SU-DHL-6 (cell line): ENCODE data around the gene WDR44.

Experiments
- H2AFZ ChIP-seq: fragments of 200-600 bp; sonication (generic); 2 replicates; pipeline ENCODE4 v1.6.1; 2014; ENCODE audit warnings: low read depth, mild to moderate bottlenecking, moderate library complexity, mixed read lengths, antibody characterized with exemption, low read length; ENCODE audit not compliant: severe bottlenecking
- H3F3A ChIP-seq: fragments of 200-600 bp; shearing (Covaris generic); 2 replicates; pipeline ENCODE4 v1.6.0; 2016; ENCODE audit warnings: antibody characterized with exemption, mild to moderate bottlenecking; ENCODE audit not compliant: insufficient read depth
- H3K27ac ChIP-seq: fragments of 200-600 bp; sonication (generic); 2 replicates; pipeline ENCODE4 v1.5.1; 2016; ENCODE audit warnings: low read depth, mild to moderate bottlenecking, low read length, moderate library complexity, mixed read lengths
- H3K27me3 ChIP-seq: fragments of 200-600 bp; sonication (generic), shearing (Covaris generic); 2 replicates; pipeline ENCODE4 v1.6.0; 2014; ENCODE audit warnings: mild to moderate bottlenecking, low read length
- H3K36me3 ChIP-seq: fragments of 200-600 bp; sonication (generic); 2 replicates; pipeline ENCODE4 v1.6.1; 2014; ENCODE audit warnings: mild to moderate bottlenecking, low read length, mixed read lengths
- H3K4me2 ChIP-seq: fragments of 300-600, 200-600 bp; shearing (Covaris generic), sonication (generic); 2 replicates; pipeline ENCODE4 v1.6.0; 2014; ENCODE audit warnings: low read length, low read depth, mild to moderate bottlenecking; ENCODE audit not compliant: poor library complexity, severe bottlenecking
- H3K4me3 ChIP-seq: fragments of 200-600 bp; sonication (generic); 2 replicates; pipeline ENCODE4 v1.5.1; 2014; ENCODE audit warnings: antibody characterized with exemption, low read length, mild to moderate bottlenecking, mixed read lengths; ENCODE audit not compliant: insufficient read depth, poor library complexity, severe bottlenecking
- H3K79me2 ChIP-seq: fragments of 200-600 bp; sonication (generic); 2 replicates; pipeline ENCODE4 v1.6.1; 2014; ENCODE audit warnings: mild to moderate bottlenecking, low read length, moderate library complexity; ENCODE audit not compliant: insufficient read depth
- H3K9ac ChIP-seq: fragments of 200-600 bp; sonication (generic); 2 replicates; pipeline ENCODE4 v1.7.0; 2014; ENCODE audit warnings: mild to moderate bottlenecking, low read length
- H3K9me2 ChIP-seq: fragments of 200-600 bp; sonication (generic); replicated peaks from 2 replicates; pipeline ENCODE4 v1.6.1; 2014; ENCODE audit warnings: low read length; ENCODE audit not compliant: insufficient read depth
- H3K9me3 ChIP-seq: fragments of 200-600 bp; sonication (generic); 2 replicates; pipeline ENCODE4 v1.6.1; 2014; ENCODE audit warnings: low read length, mixed read lengths; ENCODE audit not compliant: insufficient read depth
- H4K20me1 ChIP-seq: fragments of 200-600 bp; sonication (generic); 2 replicates; pipeline ENCODE4 v1.6.1; 2014; ENCODE audit warnings: low read depth, mild to moderate bottlenecking, antibody characterized with exemption, low read length, moderate library complexity, mixed read lengths
- CTCF ChIP-seq: fragments of 200-600 bp; sonication (generic); IDR thresholded peaks from one replicate; pipeline ENCODE4 v1.5.1; 2017; ENCODE audit warnings: antibody characterized with exemption, mild to moderate bottlenecking, low read length, moderate library complexity; ENCODE audit not compliant: insufficient read depth, poor library complexity, severe bottlenecking
- EZH2phosphoT487 ChIP-seq: fragments of 200-600 bp; sonication (generic), shearing (Covaris generic); conservative IDR thresholded peaks from 2 replicates; pipeline ENCODE4 v1.6.1; 2018; ENCODE audit warnings: mild to moderate bottlenecking, antibody characterized with exemption, low read length, moderate library complexity, mixed read lengths

WDR44 gene

GRCh38 chrX:118373538-118373937 is 27.6 kb downstream of the WDR44 start:
- H3K4me2 ChIP-seq: no peak overlapping the region
- no peak overlapping the region for H3K9ac ChIP-seq
- H4K20me1 ChIP-seq: no peaks in the 10 kb centered on the region
- H3F3A ChIP-seq: no peaks in the 10 kb centered on the region
- no peaks in the 10 kb centered on the region for H3K36me3 ChIP-seq
- no peaks in the 10 kb centered on the region for H3K79me2 ChIP-seq
- H3K4me3 ChIP-seq: no peak overlapping the region
- TF ChIP-seq EZH2phosphoT487 (no peak), CTCF (no peak)
- no peaks in the 10 kb centered on the region for H3K9me3 ChIP-seq
- H2AFZ ChIP-seq: no peak overlapping the region
- H3K9me2 ChIP-seq: no peaks in the 10 kb centered on the region
- H3K27me3 ChIP-seq: no peaks in the 10 kb centered on the region
- H3K27ac ChIP-seq: no peak overlapping the region

GRCh38 chrX:118383120-118383519 is 37.2 kb downstream of the WDR44 start:
- no peaks in the 10 kb centered on the region for H3K36me3 ChIP-seq
- no peaks in the 10 kb centered on the region for H3K9me3 ChIP-seq
- no peak overlapping the region for H2AFZ ChIP-seq
- H4K20me1 ChIP-seq: no peaks in the 10 kb centered on the region
- H3K9ac ChIP-seq: no peak overlapping the region
- no peaks in the 10 kb centered on the region for H3F3A ChIP-seq
- H3K27ac ChIP-seq: no peak overlapping the region
- no peaks in the 10 kb centered on the region for H3K9me2 ChIP-seq
- no peak overlapping the region for H3K4me2 ChIP-seq
- no peaks in the 10 kb centered on the region for H3K27me3 ChIP-seq
- H3K79me2 ChIP-seq: no peaks in the 10 kb centered on the region
- no peak overlapping the region for H3K4me3 ChIP-seq
- TF ChIP-seq EZH2phosphoT487 (no peak), CTCF (no peak)

GRCh38 chrX:118392716-118393115 is 46.8 kb downstream of the WDR44 start:
- no peaks in the 10 kb centered on the region for H3K9me2 ChIP-seq
- no peak overlapping the region for H3K4me2 ChIP-seq
- no peaks in the 10 kb centered on the region for H3K79me2 ChIP-seq
- H3K27me3 ChIP-seq: no peaks in the 10 kb centered on the region
- no peaks in the 10 kb centered on the region for H3F3A ChIP-seq
- H3K4me3 ChIP-seq: no peak overlapping the region
- no peak for TF ChIP-seq CTCF
- TF ChIP-seq EZH2phosphoT487: no peak
- H3K27ac ChIP-seq: no peak overlapping the region
- H2AFZ ChIP-seq: no peak overlapping the region
- no peak overlapping the region for H3K9ac ChIP-seq
- H3K9me3 ChIP-seq: no peaks in the 10 kb centered on the region
- no peaks in the 10 kb centered on the region for H4K20me1 ChIP-seq
- no peaks in the 10 kb centered on the region for H3K36me3 ChIP-seq

- no peaks in the 10 kb centered on the region for H3K9me3 ChIP-seq
- H3K4me2 ChIP-seq: no peak overlapping the region
- H3K27ac ChIP-seq: no peak overlapping the region
- no peak overlapping the region for H2AFZ ChIP-seq
- H3K9me2 ChIP-seq: no peaks in the 10 kb centered on the region
- H3F3A ChIP-seq: no peaks in the 10 kb centered on the region
- H3K9ac ChIP-seq: no peak overlapping the region
- no peak for TF ChIP-seq CTCF
- no peak for TF ChIP-seq EZH2phosphoT487
- no peak overlapping the region for H3K4me3 ChIP-seq
- H3K27me3 ChIP-seq: no peaks in the 10 kb centered on the region
- no peaks in the 10 kb centered on the region for H3K79me2 ChIP-seq
- no peaks in the 10 kb centered on the region for H3K36me3 ChIP-seq
- no peaks in the 10 kb centered on the region for H4K20me1 ChIP-seq
Measured at GRCh38 chrX:118396113-118396512, 50.2 kb downstream of the WDR44 start.
